Stomach (tissue), 9 donors: ENCODE measurements around the gene GUCY1A2. TPM values are rescaled to one million over a fixed set of nuclear protein-coding genes. Genes with fewer than 3 reads are reported as not detected.
A peak's percentile ranks its signal among the peaks of the same experiment; 100 is the strongest.

Experiments
- DNase-seq, 2 donors: peaks; one replicate each; pipeline versions ENCODE4 v3.0.0 to v3.0.0-alpha.2; 2013 to 2019
- H3K27ac ChIP-seq, 5 donors: fragments of 200-600 bp in 4 of 5; sonication (generic) in 4 of 5; one replicate each; pipeline ENCODE4 v1.5.1; 2013 to 2019; ENCODE audit warnings: mild to moderate bottlenecking in 1 of 5, moderate library complexity in 1 of 5
- H3K27me3 ChIP-seq, 3 donors: fragments of 200-600 bp; sonication (generic); one replicate each; pipeline ENCODE4 v1.5.1; 2017 to 2019; ENCODE audit warnings: mixed run types in 1 of 3
- H3K36me3 ChIP-seq, 4 donors: fragments of 200-600 bp; sonication (generic); 1 replicate in 3 of 4; 2 replicates in 1 of 4; pipeline ENCODE4 v1.5.1; 2016 to 2019
- H3K4me1 ChIP-seq, 4 donors: fragments of 200-600 bp; sonication (generic); one replicate each; pipeline ENCODE4 v1.5.1; 2016 to 2019
- H3K4me3 ChIP-seq, 4 donors: fragments of 200-600 bp; sonication (generic) in 3 of 4; one replicate each; pipeline ENCODE4 v1.5.1; 2016 to 2019; ENCODE audit warnings: mild to moderate bottlenecking in 1 of 4
- H3K9me3 ChIP-seq, 4 donors: fragments of 200-600 bp; sonication (generic); one replicate each; pipeline ENCODE4 v1.5.1; 2016 to 2019
- EP300 ChIP-seq: sonication (generic); formaldehyde crosslinking; IDR thresholded peaks from one replicate; pipeline ENCODE4 v1.6.1; 2017; ENCODE audit warnings: antibody characterized with exemption
- POLR2A ChIP-seq, 4 donors: fragments of 450-650 bp; IDR thresholded peaks; one replicate each; pipeline ENCODE4 v1.6.1; 2016; ENCODE audit warnings: antibody characterized with exemption in 4 of 4, control low read depth in 2 of 4, mild to moderate bottlenecking in 1 of 4, moderate library complexity in 1 of 4
- POLR2AphosphoS5 ChIP-seq, 3 donors: sonication (generic); formaldehyde crosslinking; IDR thresholded peaks; one replicate each; pipeline ENCODE4 v1.6.1; 2016; ENCODE audit warnings: antibody characterized with exemption in 3 of 3
- WGBS, 5 donors: extraction: QIAGEN DNeasy Blood & Tissue Kit in 3 of 5; methylation state at CpG; one replicate each; pipeline versions ENCODE4 v1.1.5 to v1.1.7; 2013 to 2018; 5-methylcytosine and 5-hydroxymethylcytosine counted together
- intact Hi-C: fragments of 100-400 bp; cut with DNase I; formaldehyde crosslinking; loops from one replicate; pipeline ENCODE4 v1.15.1; 2023; ENCODE audit warnings: low total_unique reads
- polyA plus RNA-seq, 3 donors: library from polyadenylated mRNA; stranded (reverse); fragments of 200-250 nt; gene quantifications; one replicate each; pipeline ENCODE4 v1.2.3, GENCODE V29; 2013
- total RNA-seq, 5 donors: library from RNA; depleted of rRNA; stranded (reverse); fragments of >200 nt; gene quantifications; one replicate each; pipeline versions ENCODE4 v1.1.0 to v1.2.3, GENCODE V29; 2014 to 2016
- TF ChIP-seq, protein P1 (sequence below), 7 experiments: fragments of 450-650 bp in 4 of 7; fragments of 200-600 bp in 3 of 7; sonication (generic) in 3 of 7; IDR thresholded peaks; one replicate each; pipeline ENCODE4 v1.5.1; 2016 to 2019; ENCODE audit warnings: antibody characterized with exemption in 7 of 7, control low read depth in 2 of 7, mild to moderate bottlenecking in 1 of 7
- donor health status: healthy with polysubstance abuse.
- donor health status: Bipolar disorder and iron deficiency.
- donor health status: healthy.

GUCY1A2 gene
- total and polyA plus RNA-seq, 8 donors = 0.10 to 15.1 (median 4.3) TPM

DNA sequence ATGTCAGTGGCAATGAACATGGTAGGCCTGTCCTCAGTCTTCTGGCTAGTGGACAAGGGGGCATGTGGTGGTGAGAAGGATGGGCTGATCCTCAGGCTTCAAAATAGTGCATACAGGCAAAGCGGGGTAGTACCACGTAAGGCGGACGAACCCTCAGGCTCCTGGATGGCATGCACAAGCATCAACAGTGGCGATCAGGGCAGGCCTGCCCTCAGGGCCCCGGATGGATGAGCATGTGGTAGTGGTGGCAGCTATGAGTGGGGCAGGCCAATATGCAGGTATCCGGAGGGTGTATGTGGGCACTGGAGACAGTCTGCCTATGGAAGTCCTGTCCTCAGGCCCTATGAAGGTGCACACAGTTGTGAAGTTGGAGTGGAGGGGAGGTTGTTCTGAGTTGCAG is 163.8 kb downstream of the GUCY1A2 start:
- intact Hi-C loops = no loop called here
- TF ChIP-seq, protein P1, sequence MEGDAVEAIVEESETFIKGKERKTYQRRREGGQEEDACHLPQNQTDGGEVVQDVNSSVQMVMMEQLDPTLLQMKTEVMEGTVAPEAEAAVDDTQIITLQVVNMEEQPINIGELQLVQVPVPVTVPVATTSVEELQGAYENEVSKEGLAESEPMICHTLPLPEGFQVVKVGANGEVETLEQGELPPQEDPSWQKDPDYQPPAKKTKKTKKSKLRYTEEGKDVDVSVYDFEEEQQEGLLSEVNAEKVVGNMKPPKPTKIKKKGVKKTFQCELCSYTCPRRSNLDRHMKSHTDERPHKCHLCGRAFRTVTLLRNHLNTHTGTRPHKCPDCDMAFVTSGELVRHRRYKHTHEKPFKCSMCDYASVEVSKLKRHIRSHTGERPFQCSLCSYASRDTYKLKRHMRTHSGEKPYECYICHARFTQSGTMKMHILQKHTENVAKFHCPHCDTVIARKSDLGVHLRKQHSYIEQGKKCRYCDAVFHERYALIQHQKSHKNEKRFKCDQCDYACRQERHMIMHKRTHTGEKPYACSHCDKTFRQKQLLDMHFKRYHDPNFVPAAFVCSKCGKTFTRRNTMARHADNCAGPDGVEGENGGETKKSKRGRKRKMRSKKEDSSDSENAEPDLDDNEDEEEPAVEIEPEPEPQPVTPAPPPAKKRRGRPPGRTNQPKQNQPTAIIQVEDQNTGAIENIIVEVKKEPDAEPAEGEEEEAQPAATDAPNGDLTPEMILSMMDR (IDR thresholded peaks at IDR 0.05) = no peak
- TF ChIP-seq POLR2A (IDR thresholded peaks at IDR 0.05) (no peak), EP300 (no peak), POLR2AphosphoS5 (IDR thresholded peaks at IDR 0.05) (no peak)
- Histone ChIP-seq H3K9me3 (peaks cover 0 to 20% (median 3%) of the 10 kb centered on the region in 4 donors), H3K27ac (no peak overlapping the region), H3K36me3 (no peaks in the 10 kb centered on the region), H3K4me1 (no peaks in the 10 kb centered on the region), H3K4me3 (no peak overlapping the region), H3K27me3 (no peaks in the 10 kb centered on the region)
- WGBS, 5 donors = 88 to 99% (median 95%) methylated on average over 7 of the region's 7 CpGs
- DNase-seq = no peak

DNA sequence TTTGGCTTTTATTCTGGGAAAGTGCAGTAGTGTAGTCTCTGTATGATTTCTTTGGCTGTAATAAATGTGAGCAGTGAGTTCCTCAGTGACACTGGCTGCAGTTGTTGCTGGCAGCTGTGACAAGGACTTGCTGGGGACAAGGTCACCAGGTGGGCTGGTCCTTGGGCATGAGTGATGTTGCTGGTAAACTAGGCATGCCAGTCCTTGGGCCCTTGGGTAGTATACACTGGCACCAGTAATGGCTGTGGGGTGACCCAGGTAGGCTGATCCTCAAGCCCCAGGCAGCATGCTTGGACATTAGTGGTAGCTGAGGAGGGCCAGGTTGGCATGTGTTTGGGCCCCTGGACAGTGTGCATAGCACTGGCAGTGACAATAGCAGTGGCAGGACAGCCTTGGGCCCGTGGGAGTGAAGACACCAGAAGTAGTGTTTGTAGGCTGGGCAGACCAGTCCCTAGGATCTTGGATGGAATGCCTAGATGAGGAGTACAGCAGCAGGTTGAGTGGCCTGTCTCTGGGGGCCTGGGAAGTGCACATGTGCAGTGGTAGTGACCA is 164.3 kb downstream of the GUCY1A2 start:
- 60 to 94% (median 88%) methylated on average over 1 of the region's 1 CpG for WGBS, 5 donors

DNA sequence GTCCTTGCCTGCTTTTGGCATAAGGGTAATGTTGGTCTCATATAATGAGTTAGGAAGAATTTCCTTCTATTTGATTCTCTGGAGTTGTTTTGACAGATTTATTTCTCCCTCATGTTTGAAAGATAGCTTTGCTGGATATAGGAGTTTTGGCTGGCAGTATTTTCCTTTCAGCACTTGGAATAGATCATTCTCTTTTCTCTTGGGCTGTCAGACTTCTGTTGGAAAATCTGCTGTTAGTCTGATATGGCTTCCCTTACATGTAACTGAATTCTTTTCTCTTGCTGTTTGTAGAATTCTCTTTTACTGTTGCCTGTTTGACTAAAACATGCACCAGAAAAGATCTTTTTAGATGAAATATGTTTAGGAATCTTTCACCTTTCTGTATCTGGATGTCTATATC is 165.5 kb downstream of the GUCY1A2 start:
- no peak for TF ChIP-seq POLR2A (IDR thresholded peaks at IDR 0.05)
- no peak for TF ChIP-seq POLR2AphosphoS5 (IDR thresholded peaks at IDR 0.05)
- TF ChIP-seq, protein P1 (IDR thresholded peaks at IDR 0.05) = no peak
- TF ChIP-seq EP300 = no peak
- H3K27me3 ChIP-seq = no peaks in the 10 kb centered on the region
- no peak for DNase-seq
- H3K4me1 ChIP-seq = no peaks in the 10 kb centered on the region
- H3K27ac ChIP-seq = no peak overlapping the region
- no peaks in the 10 kb centered on the region for H3K36me3 ChIP-seq
- intact Hi-C loops = no loop called here
- peaks cover 0 to 20% (median 3%) of the 10 kb centered on the region in 4 donors for H3K9me3 ChIP-seq
- no peak overlapping the region for H3K4me3 ChIP-seq

More for the DNA sequence above, 164.3 kb downstream of the GUCY1A2 start:
- Histone ChIP-seq H3K9me3 (peaks cover 0 to 20% (median 3%) of the 10 kb centered on the region in 4 donors), H3K4me3 (no peak overlapping the region), H3K4me1 (no peaks in the 10 kb centered on the region), H3K27me3 (no peaks in the 10 kb centered on the region), H3K36me3 (no peaks in the 10 kb centered on the region), H3K27ac (no peak overlapping the region)
- DNase-seq = no peak
- intact Hi-C loops = no loop called here
- no peak for TF ChIP-seq EP300
- TF ChIP-seq, protein P1 (IDR thresholded peaks at IDR 0.05) = no peak
- no peak for TF ChIP-seq POLR2A (IDR thresholded peaks at IDR 0.05)
- TF ChIP-seq POLR2AphosphoS5 (IDR thresholded peaks at IDR 0.05) = no peak

DNA sequence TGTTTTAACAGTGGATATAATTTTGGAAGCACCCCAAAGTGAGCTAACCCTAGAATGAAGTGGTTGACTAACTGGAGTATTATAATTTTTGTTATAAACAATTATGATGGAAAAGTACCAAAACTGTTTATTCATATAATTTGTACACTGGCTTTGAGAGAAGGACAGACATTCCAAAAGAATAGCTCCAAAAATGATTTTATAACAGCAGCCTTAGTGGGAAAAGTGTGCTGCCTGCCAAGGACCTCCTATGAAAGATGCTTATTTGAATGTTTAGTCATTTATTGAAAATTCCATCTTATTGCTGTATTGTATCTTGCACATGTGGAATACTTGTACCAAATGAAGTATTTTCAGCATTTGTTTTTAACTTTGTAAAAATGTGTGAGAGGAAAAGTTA is 169.8 kb downstream of the GUCY1A2 start:
- intact Hi-C loops = no loop called here
- H3K9me3 ChIP-seq = peaks cover 0 to 6% (median 3%) of the 10 kb centered on the region in 4 donors
- no peaks in the 10 kb centered on the region for H3K4me1 ChIP-seq
- no peak overlapping the region for H3K4me3 ChIP-seq
- no peak for TF ChIP-seq POLR2AphosphoS5 (IDR thresholded peaks at IDR 0.05)
- no peak for TF ChIP-seq EP300
- no peak for TF ChIP-seq POLR2A (IDR thresholded peaks at IDR 0.05)
- TF ChIP-seq, protein P1 (IDR thresholded peaks at IDR 0.05) = no peak
- H3K27me3 ChIP-seq = no peaks in the 10 kb centered on the region
- DNase-seq = peak in 1 of 2 donors; percentile 31
- H3K27ac ChIP-seq = no peak overlapping the region
- no peaks in the 10 kb centered on the region for H3K36me3 ChIP-seq
